Glomerular visceral epithelial cell (primary cell): ENCODE measurements around the gene AGAP1.

Source experiments
- DNase-seq: peaks from one replicate; pipeline ENCODE4 v3.0.0-alpha.2; 2016; ENCODE audit errors: extremely low spot score

The AGAP1 gene

DNA sequence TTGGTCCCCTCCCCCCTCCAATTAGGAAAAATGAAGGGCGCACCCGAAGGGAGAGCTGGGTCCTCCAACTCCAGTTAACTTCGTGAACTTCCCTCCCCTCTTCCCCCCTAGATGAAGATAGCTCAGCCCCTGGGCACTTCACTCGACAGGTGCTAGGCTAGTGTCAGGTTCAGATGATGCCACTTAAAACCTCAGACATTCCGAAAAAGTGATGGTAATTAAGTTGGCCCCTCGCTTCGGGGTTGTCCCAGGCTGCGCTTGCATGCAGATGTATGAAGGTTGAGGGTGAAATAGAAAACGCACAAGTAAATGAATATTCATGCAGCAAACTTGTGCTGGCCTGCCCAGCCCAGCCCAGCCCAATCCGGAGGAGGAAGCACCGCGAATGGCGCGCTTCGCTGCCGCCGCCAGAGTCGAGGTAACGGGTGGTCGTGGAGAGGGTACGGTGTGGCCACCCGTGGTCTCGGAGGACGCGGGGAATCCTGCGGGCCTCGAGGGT, 677.4 kb downstream of the AGAP1 start:
- no peak for DNase-seq

DNA sequence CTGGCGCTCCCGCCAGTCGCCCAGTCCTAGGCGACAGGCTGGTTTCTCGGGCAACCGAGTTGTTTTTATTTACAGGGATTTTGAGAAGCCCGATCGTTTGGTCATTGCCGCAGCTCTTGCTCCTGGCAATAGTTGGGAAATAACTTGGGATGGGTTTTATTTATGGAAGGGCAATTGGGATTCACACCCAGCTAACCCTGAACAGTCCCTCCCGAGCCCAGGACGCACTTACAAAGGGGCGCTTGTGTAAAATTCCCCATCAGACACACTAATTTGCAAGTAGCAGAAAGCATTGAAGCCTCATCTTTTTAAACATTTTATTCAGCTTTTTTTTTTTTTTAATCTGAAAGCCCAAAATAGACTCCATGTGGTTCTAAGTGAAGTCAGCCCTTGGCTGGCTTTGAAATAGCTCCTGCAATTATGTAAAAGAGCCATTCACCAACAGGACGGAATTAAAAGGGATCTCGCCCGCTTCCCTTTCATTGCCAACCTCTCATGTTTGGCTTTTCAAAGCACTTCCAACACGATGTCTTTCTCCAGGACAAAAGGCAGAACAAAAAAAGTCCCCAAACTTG, 677.9 kb downstream of the AGAP1 start:
- no peak for DNase-seq

DNA sequence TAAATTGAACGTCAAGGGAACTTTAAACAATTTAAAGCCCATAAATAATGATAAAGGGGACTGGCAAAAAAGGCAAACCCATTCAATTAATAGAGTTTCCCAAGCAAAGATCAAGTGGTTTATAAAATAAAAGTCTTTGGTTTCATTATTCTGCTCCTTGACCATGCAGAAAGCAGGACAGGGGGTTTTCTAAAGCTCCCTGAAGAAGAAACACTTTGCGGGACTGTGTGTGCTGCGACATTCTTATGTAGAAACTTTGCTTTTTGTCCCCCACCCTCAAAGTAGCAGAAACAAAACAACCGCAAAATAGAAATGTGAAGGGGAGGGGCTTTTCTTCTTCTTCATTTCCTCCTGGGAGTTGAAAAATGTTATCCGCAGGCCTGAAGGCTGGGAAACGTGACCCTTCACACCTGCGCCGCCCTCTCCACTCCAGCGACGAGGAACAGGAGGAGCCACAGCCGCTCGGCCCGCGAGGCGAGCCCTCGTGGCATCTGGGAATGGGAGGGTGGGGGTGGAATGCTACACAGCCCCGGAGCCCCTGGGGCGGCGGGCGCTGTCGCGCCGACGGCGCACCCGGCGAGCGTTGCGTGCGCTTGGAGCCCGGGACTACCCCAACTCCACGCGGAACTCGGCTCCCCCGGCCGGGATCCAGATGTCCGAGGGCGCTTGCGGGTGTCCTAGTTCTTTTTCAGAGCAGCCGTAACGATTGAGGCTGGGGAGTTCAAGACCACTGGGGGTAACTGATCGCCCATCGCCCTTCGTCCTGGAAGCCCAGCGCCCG, 678.6 kb downstream of the AGAP1 start:
- DNase-seq, result no peak

DNA sequence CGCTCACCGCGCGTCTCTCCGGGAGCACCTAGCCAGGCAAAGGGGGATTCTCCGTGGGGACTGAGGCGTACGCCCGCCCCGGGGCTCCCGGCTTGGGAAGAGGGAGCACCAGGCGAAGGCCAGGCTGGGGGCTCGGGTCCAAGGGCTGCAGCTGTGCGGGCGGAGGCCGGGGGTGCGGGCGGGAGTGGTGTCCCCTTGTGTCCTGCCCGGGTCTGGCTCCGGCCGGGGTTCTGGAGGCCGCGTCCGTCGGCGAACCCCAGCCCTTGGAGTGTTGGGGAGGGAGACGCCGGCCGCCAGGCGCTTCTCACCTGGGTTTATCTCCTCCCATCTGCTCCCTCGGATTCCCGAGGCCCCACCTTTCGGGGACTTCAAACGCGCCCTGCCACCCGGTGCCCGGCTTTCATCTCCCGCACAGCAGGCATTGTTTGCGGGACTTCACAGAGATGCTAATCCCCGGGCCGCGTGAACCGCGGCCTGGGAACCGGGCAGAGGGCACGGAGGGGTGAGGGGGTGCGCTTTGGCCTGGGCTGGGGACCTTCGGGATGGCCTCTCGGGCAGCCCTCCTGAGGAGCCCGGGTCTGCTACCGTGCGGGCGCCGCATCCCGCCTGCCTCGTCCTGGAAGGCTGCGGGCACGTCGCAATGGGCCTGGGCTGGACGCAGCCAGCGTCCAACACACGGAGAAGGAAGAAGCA, 679.3 kb downstream of the AGAP1 start:
- DNase-seq, result no peak

DNA sequence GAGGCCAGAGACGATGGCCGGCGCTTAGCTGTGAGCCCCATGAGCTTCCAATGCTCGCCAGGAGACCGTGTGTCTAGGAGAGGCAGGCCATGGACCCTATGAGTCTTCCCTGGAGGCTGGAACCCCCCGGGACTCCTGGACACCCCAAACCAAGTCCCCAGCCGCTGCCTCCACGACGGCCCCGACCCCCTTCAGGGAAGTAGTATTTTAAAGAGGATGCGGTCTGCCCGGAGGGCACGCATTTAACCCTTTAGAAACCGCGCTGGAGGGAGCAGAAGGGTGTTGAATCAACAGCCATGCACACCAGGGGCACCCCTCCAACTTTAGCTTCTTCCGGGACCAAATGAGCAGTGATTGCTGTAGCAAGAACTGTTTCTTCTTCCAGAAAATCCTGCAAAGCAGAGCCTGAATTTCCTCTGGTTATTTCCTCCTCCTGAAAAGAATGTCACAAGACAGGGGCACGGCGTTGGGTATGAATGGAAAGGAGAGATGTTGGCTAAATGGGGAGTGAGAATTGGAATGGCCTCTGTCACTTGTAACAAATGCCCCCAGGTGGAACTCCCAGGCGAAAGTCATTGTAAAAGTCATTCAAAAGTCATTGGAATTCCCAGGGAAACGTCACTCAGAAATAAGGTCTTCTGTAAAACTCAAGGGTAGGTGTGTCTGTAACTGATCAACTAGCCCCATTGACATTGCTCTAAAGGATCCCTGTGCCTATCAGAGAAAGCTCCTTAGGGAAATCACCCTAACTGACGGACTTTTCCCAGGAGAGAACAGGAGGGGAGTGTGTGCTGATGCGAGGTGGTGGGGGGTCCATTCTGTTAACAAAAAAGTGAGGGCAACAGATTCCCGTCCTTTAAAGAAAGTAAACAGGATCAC, 680.1 kb downstream of the AGAP1 start:
- DNase-seq, result no peak

DNA sequence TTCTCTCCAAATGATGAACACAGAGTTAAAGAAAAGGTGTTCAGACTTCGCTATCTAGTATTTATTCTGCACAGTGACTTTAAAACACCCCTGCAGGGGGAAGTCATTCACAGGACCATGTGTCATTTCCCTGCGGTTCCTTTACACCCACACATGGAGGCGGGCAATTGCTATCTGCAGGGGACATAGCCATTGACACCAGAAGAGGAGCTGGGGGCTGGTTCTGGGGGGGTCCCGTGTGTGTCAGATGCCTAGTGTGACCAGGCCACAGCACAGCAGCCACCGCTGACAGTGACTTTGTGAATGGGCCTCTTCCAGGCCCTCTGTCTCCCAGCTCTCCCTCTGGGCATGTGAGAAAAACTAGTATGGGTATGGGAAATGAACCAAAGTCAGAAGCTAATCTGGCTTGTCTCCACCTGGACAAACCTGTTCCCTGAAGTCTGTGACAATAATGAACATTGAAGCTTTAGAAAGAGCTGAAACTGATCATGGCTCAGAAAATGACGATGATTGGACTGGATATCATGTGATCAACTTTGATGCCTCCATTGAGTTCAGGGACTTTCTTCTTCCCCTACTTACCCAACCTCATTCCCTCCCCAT, 681.8 kb downstream of the AGAP1 start:
- no peak for DNase-seq

DNA sequence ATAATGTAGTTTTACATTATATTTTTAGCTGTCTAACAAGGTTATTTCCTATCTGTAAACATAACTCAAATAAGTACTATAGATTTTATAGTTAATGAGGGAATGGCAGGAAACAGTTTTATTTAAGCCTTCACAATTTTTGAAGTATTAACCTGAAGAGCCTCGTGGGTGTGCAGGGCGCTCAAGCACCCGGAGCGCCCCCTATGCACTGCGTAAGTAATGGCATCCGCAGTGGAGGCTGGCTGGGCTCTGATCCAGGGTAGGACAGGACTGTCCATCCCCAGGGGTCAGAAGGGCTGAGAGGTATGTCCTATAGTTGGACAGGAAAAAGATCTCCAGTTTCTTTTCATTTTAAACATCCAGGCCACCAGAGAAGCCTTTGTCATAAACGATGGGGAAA, 682.6 kb downstream of the AGAP1 start:
- peak; percentile 44 for DNase-seq

DNA sequence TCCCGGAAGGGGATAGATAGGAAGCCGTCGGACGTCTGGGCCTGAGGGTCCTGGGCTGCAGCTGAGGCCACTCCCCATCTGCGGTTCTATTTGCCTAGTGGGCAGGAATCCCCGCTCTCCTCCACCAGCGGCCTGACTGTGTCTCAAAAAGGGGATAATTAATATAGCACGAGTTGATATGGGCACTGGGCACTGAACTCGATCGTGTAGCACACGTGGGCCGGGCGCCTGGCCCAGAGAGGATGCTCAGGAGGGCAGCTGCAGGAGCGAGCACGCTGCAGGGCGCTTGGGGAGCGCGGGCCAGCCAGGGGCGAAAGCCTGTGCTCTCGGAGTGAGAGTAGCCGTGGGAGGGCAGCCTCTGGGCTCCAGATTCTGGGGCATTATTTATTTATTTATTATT, 683.1 kb downstream of the AGAP1 start:
- DNase-seq, result no peak

DNA sequence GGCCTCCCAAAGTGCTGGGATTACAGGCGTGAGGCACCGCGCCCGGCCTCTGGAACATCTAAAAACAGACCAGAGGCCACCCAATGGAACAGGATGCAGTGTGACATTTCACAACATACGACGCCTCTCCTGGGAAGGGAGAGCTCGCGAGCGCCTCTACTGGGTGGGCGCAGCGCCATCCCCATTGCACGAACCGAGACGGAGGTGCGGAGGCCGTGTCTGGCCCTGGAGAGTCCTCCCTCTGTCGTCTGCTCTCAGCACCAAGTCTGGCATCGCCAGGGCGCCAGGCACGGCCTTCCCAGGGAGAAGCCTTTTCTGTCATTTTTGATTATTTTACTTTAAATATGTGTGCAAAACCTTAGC, 683.7 kb downstream of the AGAP1 start:
- DNase-seq, result no peak

DNA sequence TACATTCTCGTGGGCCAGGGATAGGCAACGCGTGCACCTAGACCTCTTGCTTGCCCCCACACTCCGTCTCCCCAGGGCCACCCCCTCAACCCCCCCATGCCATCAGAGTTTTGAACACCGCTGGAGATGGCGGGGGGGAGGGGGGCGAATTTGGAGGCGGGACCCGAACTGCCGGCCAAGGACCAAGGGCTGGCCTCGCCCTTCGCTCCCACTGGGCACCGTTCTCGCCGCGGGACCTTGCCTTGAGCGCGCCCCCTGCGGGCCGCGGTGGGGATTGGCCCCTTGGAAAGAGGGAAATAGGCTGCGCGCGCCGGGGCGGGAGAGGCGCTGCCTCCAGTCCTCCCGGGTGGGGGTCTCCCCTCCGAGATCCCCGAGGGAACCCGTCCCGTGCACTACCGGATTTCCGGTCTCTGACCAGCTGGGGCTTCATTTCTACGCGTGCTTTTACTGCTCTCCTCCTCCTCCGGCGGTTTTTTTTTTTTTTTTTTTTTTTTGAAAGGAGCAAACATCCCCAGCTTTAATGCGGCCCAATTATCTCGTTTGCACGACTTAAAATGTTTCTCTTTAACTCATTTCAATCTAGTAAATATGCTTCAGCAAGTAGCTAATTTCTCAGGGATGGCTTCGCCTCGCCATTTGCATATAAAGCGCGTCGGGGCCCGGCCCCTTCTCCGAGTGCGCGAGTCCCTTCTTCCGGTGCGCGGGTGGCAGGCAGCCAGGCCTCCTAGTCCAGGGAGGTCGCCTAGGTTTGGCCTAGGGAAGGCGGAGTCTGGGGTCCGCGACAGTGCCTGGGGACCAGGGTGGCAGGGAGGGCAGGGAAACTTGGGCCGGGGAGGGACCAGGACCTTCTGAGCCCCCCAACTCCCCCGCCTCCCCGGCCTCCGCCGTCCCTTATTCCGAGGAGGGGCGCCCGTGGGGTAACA, 684.4 kb downstream of the AGAP1 start:
- DNase-seq, result peak; percentile 84

DNA sequence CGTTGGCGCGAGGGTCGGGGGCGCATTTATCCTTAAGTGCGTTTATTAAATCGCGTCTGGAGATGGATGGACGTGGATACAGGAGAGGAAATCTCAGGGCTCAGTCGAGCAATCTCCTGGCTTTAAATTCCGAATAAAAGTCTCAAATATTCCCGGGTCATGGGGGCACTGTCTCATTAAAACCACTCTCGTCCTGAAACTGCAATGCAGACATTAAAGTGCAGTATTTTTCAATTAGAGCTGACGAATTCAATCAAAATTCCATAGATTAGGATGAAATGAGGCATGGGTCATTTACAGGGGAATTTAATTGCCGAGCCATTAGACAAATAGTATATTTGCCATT, 685.0 kb downstream of the AGAP1 start:
- peak; percentile 29 for DNase-seq

DNA sequence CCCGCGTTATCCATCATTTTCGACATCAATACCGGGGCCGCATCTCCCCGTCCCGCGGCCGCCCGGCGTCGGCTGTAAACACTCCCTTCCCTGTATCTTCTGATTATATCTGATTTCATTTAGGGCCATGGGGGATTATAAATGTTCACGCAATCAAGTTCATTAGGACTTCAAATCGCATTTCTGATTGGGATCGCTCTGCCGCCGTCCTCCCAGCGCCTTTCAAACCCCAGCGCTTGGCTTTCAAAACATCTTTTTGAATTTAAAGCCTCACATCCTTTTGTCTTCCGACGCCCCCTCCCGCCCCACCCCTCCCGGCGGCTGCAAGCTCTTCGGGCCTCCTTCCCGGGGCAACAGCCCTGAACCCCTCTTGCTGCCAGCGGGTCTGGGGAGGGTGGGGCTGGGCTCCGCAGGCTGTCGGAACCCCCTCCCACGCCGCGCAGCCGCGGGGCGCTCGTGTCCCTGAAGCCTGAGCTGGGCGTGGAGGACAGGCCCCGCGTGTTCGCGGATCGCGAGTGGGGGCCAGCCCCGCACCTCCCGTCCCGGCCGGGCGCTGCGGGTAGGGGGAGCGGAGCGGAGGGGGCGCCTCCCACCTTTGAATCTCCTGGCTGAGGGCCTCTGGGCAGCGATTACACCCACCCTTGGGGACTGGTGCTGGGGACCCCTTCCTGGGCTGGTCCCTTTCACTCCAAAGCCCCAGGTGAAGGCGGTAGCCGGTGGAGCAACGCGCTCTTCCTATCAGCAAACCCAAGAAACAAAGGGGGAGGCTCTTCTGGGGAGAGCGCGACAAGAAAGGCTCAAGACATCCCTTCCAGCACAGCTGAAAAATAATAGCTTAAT, 685.6 kb downstream of the AGAP1 start:
- DNase-seq, result peak; percentile 60

DNA sequence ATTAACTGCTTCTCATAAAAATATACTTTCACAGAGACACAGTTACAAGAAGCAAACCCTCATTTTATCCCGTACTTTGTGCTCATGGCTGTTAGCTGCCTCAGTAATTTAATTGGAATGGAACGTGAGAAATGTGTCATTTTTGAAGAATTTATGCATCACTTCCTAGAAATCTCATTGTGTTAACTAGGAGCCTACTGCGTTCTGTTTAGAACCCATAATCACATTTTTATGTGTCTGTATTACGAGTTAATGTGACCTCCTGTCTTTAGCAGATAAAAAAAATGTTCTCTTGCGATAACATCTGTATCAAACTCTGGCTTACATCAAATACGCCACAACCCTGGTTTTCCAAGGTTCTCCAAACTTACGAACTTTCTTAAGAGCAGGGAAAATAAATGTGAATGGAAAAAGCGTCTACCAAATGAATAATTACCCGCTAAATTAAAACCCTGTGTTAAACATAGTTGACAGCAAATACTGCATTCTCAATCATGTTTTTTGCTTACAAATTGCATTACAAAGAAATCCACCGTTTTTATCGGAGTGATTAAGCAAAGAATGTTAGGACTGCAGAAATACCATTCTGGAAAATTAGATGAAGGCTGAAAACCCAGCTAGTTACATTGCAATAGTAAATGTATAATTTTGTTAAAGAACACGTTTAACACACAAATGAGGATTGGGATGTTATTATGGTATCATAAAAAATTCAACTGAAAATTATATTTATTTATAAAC, 686.4 kb downstream of the AGAP1 start:
- DNase-seq, result peak; percentile 72

DNA sequence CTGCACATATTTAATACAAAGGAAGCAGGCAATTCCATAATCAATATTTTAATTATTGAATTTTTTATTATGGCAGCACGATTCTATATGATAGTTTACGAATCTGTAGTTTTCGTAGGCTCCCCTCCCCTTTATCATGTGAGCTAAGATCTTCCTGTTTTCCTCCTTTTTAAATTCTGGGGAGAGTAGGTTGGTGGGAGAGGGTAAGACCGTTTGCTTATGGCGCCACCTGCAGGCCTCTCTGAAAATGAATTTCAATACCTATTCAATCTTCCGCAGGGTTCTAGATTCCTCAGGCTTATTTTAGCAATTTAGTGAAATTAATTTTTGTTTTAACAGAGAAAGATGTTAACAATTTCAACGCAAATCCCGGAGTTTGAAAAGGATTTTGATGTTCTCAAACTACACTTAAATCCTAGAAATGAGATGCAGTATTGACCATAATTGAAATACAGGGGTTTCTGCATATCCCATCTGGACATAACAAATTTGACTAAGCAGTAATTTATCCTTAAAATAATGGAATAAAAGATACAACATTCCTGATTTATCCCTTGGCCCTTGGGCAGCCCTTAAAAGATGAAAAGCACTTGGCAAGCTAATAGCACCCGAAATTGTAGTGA, 687.1 kb downstream of the AGAP1 start:
- DNase-seq, result peak; percentile 82
